Neural progenitor cell (in vitro differentiated cells): ENCODE results near the gene ITGA8. TPM values are rescaled to one million over a fixed set of nuclear protein-coding genes. Genes with fewer than 3 reads are reported as not detected.

Experiments used
- DNase-seq: peaks from one replicate; pipeline ENCODE4 v3.0.0-alpha.2; 2016; ENCODE audit warnings: low spot score
- H2AFZ ChIP-seq: fragments of 200-600 bp; sonication (generic); replicated peaks from 2 replicates; pipeline ENCODE4 v1.6.1; 2016; ENCODE audit warnings: antibody characterized with exemption
- H3F3A ChIP-seq: fragments of 200-600 bp; sonication (generic); 2 replicates; pipeline ENCODE4 v1.6.1; 2016; ENCODE audit warnings: antibody characterized with exemption, low read depth
- H3K27ac ChIP-seq: fragments of 200-600 bp; sonication (generic); 2 replicates; pipeline ENCODE4 v1.5.1; 2016; ENCODE audit warnings: mild to moderate bottlenecking
- H3K27me3 ChIP-seq: fragments of 200-600 bp; sonication (generic); 2 replicates; pipeline ENCODE4 v1.6.1; 2016; ENCODE audit warnings: mild to moderate bottlenecking, moderate library complexity
- H3K36me3 ChIP-seq: fragments of 200-600 bp; sonication (generic); 2 replicates; pipeline ENCODE4 v1.5.1; 2016
- H3K4me1 ChIP-seq: fragments of 200-600 bp; sonication (generic); 2 replicates; pipeline ENCODE4 v1.6.1; 2016; ENCODE audit warnings: mixed run types
- H3K4me2 ChIP-seq: fragments of 200-600 bp; sonication (generic); 2 replicates; pipeline ENCODE4 v1.6.1; 2016
- H3K4me3 ChIP-seq: fragments of 200-600 bp; sonication (generic); 2 replicates; pipeline ENCODE4 v1.5.1; 2016
- H3K79me2 ChIP-seq: fragments of 200-600 bp; sonication (generic); 2 replicates; pipeline ENCODE4 v1.6.1; 2016; ENCODE audit warnings: low read depth
- H3K9ac ChIP-seq: fragments of 200-600 bp; sonication (generic); 2 replicates; pipeline ENCODE4 v1.6.1; 2016
- H3K9me3 ChIP-seq: fragments of 200-600 bp; sonication (generic); 2 replicates; pipeline ENCODE4 v1.5.1; 2016; ENCODE audit warnings: low read depth
- H4K20me1 ChIP-seq: fragments of 200-600 bp; sonication (generic); 2 replicates; pipeline ENCODE4 v1.6.1; 2016; ENCODE audit warnings: low read depth
- H3K27ac Mint-ChIP-seq: 3 replicates; pipeline ENCODE4 v1.8.0; 2021; ENCODE audit warnings: mixed read lengths
- H3K27me3 Mint-ChIP-seq: 2 replicates; pipeline ENCODE4 v1.8.0; 2022; ENCODE audit warnings: low read depth, mild to moderate bottlenecking, inconsistent platforms, moderate library complexity, mixed read lengths; ENCODE audit not compliant: insufficient read depth
- H3K36me3 Mint-ChIP-seq: 3 replicates; pipeline ENCODE4 v1.8.0; 2021; ENCODE audit warnings: mixed read lengths
- H3K4me1 Mint-ChIP-seq: 3 replicates; pipeline ENCODE4 v1.8.0; 2021; ENCODE audit warnings: mixed read lengths
- H3K4me3 Mint-ChIP-seq: 3 replicates; pipeline ENCODE4 v1.8.0; 2021; ENCODE audit warnings: mild to moderate bottlenecking, moderate library complexity, mixed read lengths
- H3K9me3 Mint-ChIP-seq: 3 replicates; pipeline ENCODE4 v1.8.0; 2020; ENCODE audit warnings: mixed read lengths
- CTCF ChIP-seq: fragments of 200-600 bp; sonication (generic); IDR thresholded peaks from 2 replicates; pipeline ENCODE4 v1.5.1; 2017; ENCODE audit warnings: antibody characterized with exemption, mild to moderate bottlenecking
- EZH2 ChIP-seq: fragments of 200-600 bp; sonication (generic); IDR thresholded peaks from 2 replicates; pipeline ENCODE4 v1.6.1; 2017; ENCODE audit warnings: antibody characterized with exemption, mild to moderate bottlenecking, moderate library complexity
- EZH2phosphoT487 ChIP-seq: fragments of 200-600 bp; sonication (generic); IDR thresholded peaks from 2 replicates; pipeline ENCODE4 v1.6.1; 2017; ENCODE audit warnings: antibody characterized with exemption
- total RNA-seq: library from RNA; depleted of rRNA; stranded (reverse); fragments of >200 nt; gene quantifications from 2 replicates; pipeline ENCODE4 v1.2.3, GENCODE V29; 2015; ENCODE audit warnings: low replicate concordance

Gene ITGA8
- total RNA-seq, 1 donor from 2014 or later = 0.15 TPM

GRCh38 chr10:15695852-15696251, 23.9 kb downstream of the ITGA8 start:
- H3K4me1 ChIP-seq = no peaks in the 10 kb centered on the region
- H3K9ac ChIP-seq = no peak overlapping the region
- peaks cover 61% of the 10 kb centered on the region for H3K27me3 ChIP-seq
- Mint-ChIP-seq H3K27ac (no peak overlapping the region), H3K4me3 (no peak overlapping the region), H3K9me3 (no peaks in the 10 kb centered on the region), H3K36me3 (no peaks in the 10 kb centered on the region), H3K27me3 (peaks cover 4% of the 10 kb centered on the region), H3K4me1 (no peaks in the 10 kb centered on the region)
- no peaks in the 10 kb centered on the region for H4K20me1 ChIP-seq
- DNase-seq = peak; percentile 12
- H3K9me3 ChIP-seq = no peaks in the 10 kb centered on the region
- H3K27ac ChIP-seq = no peak overlapping the region
- TF ChIP-seq EZH2 (no peak), CTCF (no peak), EZH2phosphoT487 (no peak)
- H3F3A ChIP-seq = no peaks in the 10 kb centered on the region
- H3K79me2 ChIP-seq = no peaks in the 10 kb centered on the region
- no peak overlapping the region for H2AFZ ChIP-seq
- H3K4me2 ChIP-seq = no peak overlapping the region
- no peaks in the 10 kb centered on the region for H3K36me3 ChIP-seq
- H3K4me3 ChIP-seq = no peak overlapping the region

- H3K36me3 ChIP-seq = no peaks in the 10 kb centered on the region
- no peak overlapping the region for H3K27ac ChIP-seq
- H3K27ac Mint-ChIP-seq = no peak overlapping the region
These were observed 29.7 kb downstream of the ITGA8 start for GRCh38 chr10:15690031-15690430.

GRCh38 chr10:15684768-15685167, 35.0 kb downstream of the ITGA8 start:
- H3K4me3 Mint-ChIP-seq = no peak overlapping the region

More at GRCh38 chr10:15690031-15690430, 29.7 kb downstream of the ITGA8 start:
- Histone ChIP-seq H4K20me1 (no peaks in the 10 kb centered on the region), H3K4me2 (no peak overlapping the region), H3K9me3 (no peaks in the 10 kb centered on the region), H2AFZ (no peak overlapping the region), H3F3A (no peaks in the 10 kb centered on the region), H3K4me1 (no peaks in the 10 kb centered on the region), H3K79me2 (no peaks in the 10 kb centered on the region), H3K27me3 (peaks cover 23% of the 10 kb centered on the region), H3K9ac (no peak overlapping the region), H3K4me3 (no peak overlapping the region)
- peaks cover 2% of the 10 kb centered on the region for H3K9me3 Mint-ChIP-seq
- DNase-seq = no peak
- H3K4me3 Mint-ChIP-seq = no peak overlapping the region
- no peaks in the 10 kb centered on the region for H3K36me3 Mint-ChIP-seq
- peaks cover 3% of the 10 kb centered on the region for H3K27me3 Mint-ChIP-seq
- no peaks in the 10 kb centered on the region for H3K4me1 Mint-ChIP-seq
- TF ChIP-seq EZH2phosphoT487 = no peak

More at GRCh38 chr10:15684768-15685167, 35.0 kb downstream of the ITGA8 start:
- DNase-seq = no peak
- Mint-ChIP-seq H3K27ac (no peak overlapping the region), H3K9me3 (peaks cover 2% of the 10 kb centered on the region), H3K4me1 (no peaks in the 10 kb centered on the region), H3K27me3 (peaks cover 3% of the 10 kb centered on the region), H3K36me3 (no peaks in the 10 kb centered on the region)
- Histone ChIP-seq H3K27me3 (peaks cover 14% of the 10 kb centered on the region), H3K4me1 (no peaks in the 10 kb centered on the region), H3K9ac (no peak overlapping the region), H3K79me2 (no peaks in the 10 kb centered on the region), H3K9me3 (no peaks in the 10 kb centered on the region), H3K27ac (no peak overlapping the region), H3K36me3 (no peaks in the 10 kb centered on the region), H3F3A (no peaks in the 10 kb centered on the region), H3K4me3 (no peak overlapping the region), H2AFZ (no peak overlapping the region), H3K4me2 (no peak overlapping the region), H4K20me1 (no peaks in the 10 kb centered on the region)
- TF ChIP-seq EZH2phosphoT487 (no peak), EZH2 (no peak), CTCF (no peak)
